ENCODE results near the gene ZNF25.

GRCh38 chr10:37960591-37961137 is 15.8 kb downstream of the ZNF25 start:
- no peak for TF ChIP-seq CTCF (conservative IDR thresholded peaks at IDR 0.05 in 1 of 2, IDR thresholded peaks at IDR 0.05 in 1 of 2; ENCODE audit: extremely low read depth in 1 of 2, insufficient read depth in 1 of 2, low read depth in 1 of 2, low read length in 2 of 2)
- no peak for TF ChIP-seq EZH2 (IDR thresholded peaks at IDR 0.05; ENCODE audit: borderline replicate concordance, low read length)

All from mammary epithelial cell (primary cell).